Pancreas (tissue), 10 donors: ENCODE results near the gene CDC34. TPM values are rescaled to one million over a fixed set of nuclear protein-coding genes. Genes with fewer than 3 reads are reported as not detected.

Experiments
- ATAC-seq, 4 donors: fragments of 200-7000 bp; cut with Tn5 transposase; one replicate each; pipeline versions ENCODE4 v1.8.0 to v1.9.1; 2020; ENCODE audit warnings: mild to moderate bottlenecking in 4 of 4, moderate library complexity in 4 of 4
- DNase-seq, 6 donors: peaks; one replicate each; pipeline ENCODE4 v3.0.0-alpha.2; 2020
- FAIRE-seq: peaks from 2 replicates; lab custom pipeline; 2012; peaks lifted over from hg19 to GRCh38; lab: Jason Lieb, UNC
- H3K27ac ChIP-seq, 4 donors: fragments of 200-600 bp; sonication (generic); 1 replicate in 3 of 4; 2 replicates in 1 of 4; pipeline versions ENCODE4 v1.5.0 to v1.8.0; 2020
- H3K27me3 ChIP-seq, 4 donors: fragments of 200-600 bp; one replicate each; pipeline ENCODE4 v1.8.0; 2021
- H3K36me3 ChIP-seq, 3 donors: fragments of 200-600 bp; sonication (generic) in 1 of 3; one replicate each; pipeline versions ENCODE4 v1.5.0 to v1.8.0; 2020 to 2021
- H3K4me1 ChIP-seq, 3 donors: fragments of 200-600 bp; one replicate each; pipeline ENCODE4 v1.8.0; 2021
- H3K4me3 ChIP-seq, 4 donors: fragments of 200-600 bp; sonication (generic) in 2 of 4; one replicate each; pipeline versions ENCODE4 v1.5.0 to v1.8.0; 2020 to 2021
- H3K9me3 ChIP-seq, 4 donors: fragments of 200-600 bp; one replicate each; pipeline ENCODE4 v1.8.0; 2021
- CTCF ChIP-seq, 4 donors: fragments of 200-600 bp; sonication (generic) in 3 of 4; IDR thresholded peaks; one replicate each; pipeline versions ENCODE4 v1.5.0 to v1.8.0; 2021; ENCODE audit warnings: antibody characterized with exemption in 4 of 4
- WGBS, 2 donors: extraction: QIAGEN DNeasy Blood & Tissue Kit; methylation state at CpG; one replicate each; pipeline ENCODE4 v1.1.7; 2013; 5-methylcytosine and 5-hydroxymethylcytosine counted together
- intact Hi-C, 3 donors: fragments of 100-400 bp; cut with DNase I; formaldehyde crosslinking; loops; one replicate each; pipeline versions ENCODE4 v1.11.1 to v1.14.2; 2022
- polyA plus RNA-seq, 2 donors: library from polyadenylated mRNA; stranded (reverse); fragments of 200-250 nt; gene quantifications; one replicate each; pipeline ENCODE4 v1.2.3, GENCODE V29; 2013
- total RNA-seq, 6 donors: library from RNA; stranded (reverse); fragmentation: NEBNext Ultra II Directional in 4 of 6; extraction: Animal tissue kit (Norgen Biotek cat#: 25700) in 4 of 6; gene quantifications; one replicate each; pipeline versions ENCODE4 v1.2.1 to v1.2.4, GENCODE V29; 2021 to 2023
- donor health status: healthy with polysubstance abuse.
- donor health status: DM: no; HTN: no; CAD: no; lungs with moderate emphysema.
- donor health status: DM: no; HTN: no; CAD: no.
- donor health status: control.
- donor health status: control.
- donor health status: Bipolar disorder and iron deficiency.
- donor health status: DM: yes; HTN: yes; CAD: no.
- donor health status: DM: no; HTN: no; CAD: no.
- donor health status: DM: no; HTN: no; CAD: no.
- donor health status: DM: yes; HTN: yes; CAD: no.

CDC34 gene
- total and polyA plus RNA-seq, 8 donors, result 26.2 to 107 (median 45.6) TPM

- no peak overlapping the region for H3K4me3 ChIP-seq
- DNase-seq, result peak in 1 of 6 donors; percentile 47
- no peak for FAIRE-seq
- no peak for TF ChIP-seq CTCF (IDR thresholded peaks at IDR 0.05)
- no peak for ATAC-seq
- no peaks in the 10 kb centered on the region for H3K27me3 ChIP-seq
- H3K4me1 ChIP-seq, result peaks cover 0 to 4% (median 0%) of the 10 kb centered on the region in 3 donors
- WGBS, 2 donors, result 48 to 56% methylated on average over 22 of the region's 22 CpGs
- H3K36me3 ChIP-seq, result no peaks in the 10 kb centered on the region
- intact Hi-C loops, result no loop called here
- H3K9me3 ChIP-seq, result no peaks in the 10 kb centered on the region
- peak overlapping the region in 1 of 4 donors; percentile 54 for H3K27ac ChIP-seq
Observed at GRCh38 chr19:485077-485476, 46.5 kb upstream of the CDC34 start.

GRCh38 chr19:485583-486236 lies 45.9 kb upstream of the CDC34 start:
- ATAC-seq (peak in 3 of 4 donors; percentile 1 to 26 (median 18)), FAIRE-seq (no peak), DNase-seq (peak; percentile 28 to 74 (median 52))
- H3K4me3 ChIP-seq, result no peak overlapping the region
- H3K27ac ChIP-seq, result peak overlapping the region in 2 of 4 donors; percentile 46 to 54
- intact Hi-C loops, result no loop called here
- H3K9me3 ChIP-seq, result no peaks in the 10 kb centered on the region
- H3K27me3 ChIP-seq, result no peaks in the 10 kb centered on the region
- peaks cover 0 to 4% (median 0%) of the 10 kb centered on the region in 3 donors for H3K4me1 ChIP-seq
- 3 to 4% methylated on average over 21 to 23 of the region's 23 CpGs for WGBS, 2 donors
- no peak for TF ChIP-seq CTCF (IDR thresholded peaks at IDR 0.05)
- H3K36me3 ChIP-seq, result no peaks in the 10 kb centered on the region

GRCh38 chr19:488505-489417 lies 42.8 kb upstream of the CDC34 start:
- FAIRE-seq (no peak), DNase-seq (peak; percentile 95 to 99 (median 97)), ATAC-seq (peak; percentile 95 to 97 (median 96))
- H3K4me1 ChIP-seq, result peaks cover 0 to 4% (median 0%) of the 10 kb centered on the region in 3 donors
- H3K27ac ChIP-seq, result peak overlapping the region; percentile 64 to 89 (median 79)
- peak overlapping the region; percentile 81 to 95 (median 88) for H3K4me3 ChIP-seq
- H3K36me3 ChIP-seq, result no peaks in the 10 kb centered on the region
- no peak for TF ChIP-seq CTCF (IDR thresholded peaks at IDR 0.05)
- H3K9me3 ChIP-seq, result no peaks in the 10 kb centered on the region
- H3K27me3 ChIP-seq, result no peaks in the 10 kb centered on the region
- intact Hi-C loops, result no loop called here
- WGBS, 2 donors, result 1% methylated on average over 60 to 114 of the region's 114 CpGs

GRCh38 chr19:489418-490196 lies 42.0 kb upstream of the CDC34 start:
- no peaks in the 10 kb centered on the region for H3K36me3 ChIP-seq
- no peaks in the 10 kb centered on the region for H3K27me3 ChIP-seq
- FAIRE-seq (no peak), ATAC-seq (peak; percentile 36 to 52 (median 46)), DNase-seq (peak in 3 of 6 donors; percentile 44 to 90 (median 60))
- WGBS, 2 donors, result 15 to 17% methylated on average over 51 to 61 of the region's 61 CpGs
- no peak for TF ChIP-seq CTCF (IDR thresholded peaks at IDR 0.05)
- peak overlapping the region in 3 of 4 donors; percentile 60 to 89 (median 88) for H3K27ac ChIP-seq
- no peaks in the 10 kb centered on the region for H3K9me3 ChIP-seq
- intact Hi-C loops, result no loop called here
- H3K4me3 ChIP-seq, result peak overlapping the region; percentile 81 to 95 (median 88)
- H3K4me1 ChIP-seq, result peaks cover 0 to 4% (median 0%) of the 10 kb centered on the region in 3 donors
